Measurements from ENCODE around the gene RAD51B.

GRCh38 chr14:68598621-68599447 lies 779.3 kb downstream of the RAD51B start:
- TF ChIP-seq CTCF (IDR thresholded peaks at IDR 0.05) = no peak
- TF ChIP-seq POLR2AphosphoS5 (IDR thresholded peaks at IDR 0.05) = no peak
- TF ChIP-seq POLR2A (IDR thresholded peaks at IDR 0.05) = no peak
- no peak for TF ChIP-seq EP300 (IDR thresholded peaks at IDR 0.05)
